ENCODE results near the gene TRMU. TPM values are rescaled to one million over a fixed set of nuclear protein-coding genes. Genes with fewer than 3 reads are reported as not detected.

Gene TRMU
- total RNA-seq, 4 donors from 2014 or later = 9.1 to 14.4 (median 13.0) TPM

GRCh38 chr22:46369716-46370583 is 34.4 kb downstream of the TRMU start:
- intact Hi-C loops (cut with DNase I; ENCODE audit: low total_unique reads) (no loop called here), in situ Hi-C loops (cut with MboI; ENCODE audit: low sequenced_read_pairs in 4 of 4) (loop anchor here in 2 of 4 donors (10.0 to 25.0 kb wide), 2 partner anchors 167 to 175 kb away; partner anchors contain the start of gene CELSR1 (in 1 of the 2))
- H3K9me3 ChIP-seq = no peaks in the 10 kb centered on the region
- H3K27me3 ChIP-seq = peaks cover 1 to 6% (median 5%) of the 10 kb centered on the region in 3 donors
- H3K27ac ChIP-seq = no peak overlapping the region
- TF ChIP-seq CTCF (IDR thresholded peaks at IDR 0.05 in 4 of 5, conservative IDR thresholded peaks at IDR 0.05 in 1 of 5) (no peak), POLR2A (IDR thresholded peaks at IDR 0.05) (no peak)
- DNase-seq (no peak), ATAC-seq (no peak)
- H3K4me3 ChIP-seq = no peak overlapping the region
- no peaks in the 10 kb centered on the region for H3K36me3 ChIP-seq
- no peaks in the 10 kb centered on the region for H3K4me1 ChIP-seq

DNA sequence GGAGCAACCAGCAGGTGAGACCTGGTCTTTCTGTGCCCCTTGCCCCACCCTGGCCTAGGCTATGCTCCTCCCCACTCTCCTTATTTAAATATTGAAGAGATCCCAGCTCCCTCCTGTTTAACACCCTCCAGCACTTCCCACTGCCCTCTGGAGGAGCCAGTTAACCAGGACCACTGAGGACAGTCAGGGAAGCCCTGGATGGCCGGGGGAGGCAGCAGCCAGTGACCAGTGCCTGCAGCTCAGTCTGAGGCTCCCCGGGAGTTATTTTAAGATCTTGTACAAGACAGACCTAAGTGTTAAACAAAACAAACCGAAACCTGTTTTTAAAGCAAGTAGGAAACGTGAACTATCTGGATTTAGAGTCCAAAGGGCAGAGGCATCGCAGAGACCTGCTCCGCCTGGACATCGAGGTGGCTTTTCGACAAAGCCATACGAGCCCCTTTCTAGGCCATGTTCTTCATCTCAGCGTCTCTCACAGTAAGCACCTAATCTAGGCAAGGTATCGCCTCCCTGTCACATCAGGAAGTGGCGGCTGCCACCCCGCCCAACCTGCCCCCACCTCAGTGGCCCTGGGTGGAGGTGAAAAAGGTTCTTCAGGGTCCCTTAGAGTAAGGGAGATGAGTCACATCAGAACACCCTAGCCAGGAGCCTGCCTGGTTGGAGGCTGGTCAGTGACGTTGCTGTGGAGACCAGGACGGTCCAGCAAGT is 35.2 kb downstream of the TRMU start:
- DNase-seq (no peak), ATAC-seq (no peak)
- no peak overlapping the region for H3K4me3 ChIP-seq
- no peaks in the 10 kb centered on the region for H3K4me1 ChIP-seq
- H3K27me3 ChIP-seq = peaks cover 0 to 4% (median 0%) of the 10 kb centered on the region in 3 donors
- no peaks in the 10 kb centered on the region for H3K36me3 ChIP-seq
- in situ Hi-C loops (cut with MboI; ENCODE audit: low sequenced_read_pairs in 4 of 4) = loop anchor here in 1 of 4 donors (25.0 kb wide), 1 partner anchor 167 kb away; the partner anchor contains the start of gene CELSR1
- TF ChIP-seq POLR2A (IDR thresholded peaks at IDR 0.05) = no peak
- TF ChIP-seq CTCF (IDR thresholded peaks at IDR 0.05 in 4 of 5, conservative IDR thresholded peaks at IDR 0.05 in 1 of 5) = no peak
- H3K9me3 ChIP-seq = no peaks in the 10 kb centered on the region
- intact Hi-C loops (cut with DNase I; ENCODE audit: low total_unique reads) = no loop called here
- H3K27ac ChIP-seq = no peak overlapping the region

- ATAC-seq (no peak), DNase-seq (no peak)
- no peaks in the 10 kb centered on the region for H3K4me1 ChIP-seq
- intact Hi-C loops (cut with DNase I; ENCODE audit: low total_unique reads) (no loop called here), in situ Hi-C loops (cut with MboI; ENCODE audit: low sequenced_read_pairs in 4 of 4) (loop anchor here in 1 of 4 donors (25.0 kb wide), 1 partner anchor 166 kb away; the partner anchor contains the start of gene CELSR1)
- H3K36me3 ChIP-seq = no peaks in the 10 kb centered on the region
- H3K27ac ChIP-seq = no peak overlapping the region
- H3K4me3 ChIP-seq = no peak overlapping the region
- TF ChIP-seq POLR2A (IDR thresholded peaks at IDR 0.05) (no peak), CTCF (IDR thresholded peaks at IDR 0.05 in 4 of 5, conservative IDR thresholded peaks at IDR 0.05 in 1 of 5) (no peak)
- no peaks in the 10 kb centered on the region for H3K9me3 ChIP-seq
- H3K27me3 ChIP-seq = peaks cover 0 to 4% (median 0%) of the 10 kb centered on the region in 3 donors
These were observed 36.2 kb downstream of the TRMU start for GRCh38 chr22:46371623-46372226.

- Histone ChIP-seq H3K9me3 (no peaks in the 10 kb centered on the region), H3K27me3 (no peaks in the 10 kb centered on the region), H3K4me1 (no peaks in the 10 kb centered on the region), H3K27ac (no peak overlapping the region), H3K36me3 (no peaks in the 10 kb centered on the region), H3K4me3 (no peak overlapping the region)
- no peak for DNase-seq
- TF ChIP-seq POLR2A (IDR thresholded peaks at IDR 0.05) (no peak), CTCF (IDR thresholded peaks at IDR 0.05 in 4 of 5, conservative IDR thresholded peaks at IDR 0.05 in 1 of 5) (no peak)
- intact Hi-C loops (cut with DNase I; ENCODE audit: low total_unique reads) = no loop called here
- ATAC-seq = no peak
- in situ Hi-C loops (cut with MboI; ENCODE audit: low sequenced_read_pairs in 4 of 4) = loop anchor here in 1 of 4 donors (25.0 kb wide), 1 partner anchor 165 kb away; the partner anchor contains the start of gene CELSR1
These were observed 37.2 kb downstream of the TRMU start for GRCh38 chr22:46372686-46373085.

Measured in gastrocnemius medialis (tissue), 4 donors.